Spinal cord (tissue), 10 donors: ENCODE results near the gene TMIGD1. TPM values are rescaled to one million over a fixed set of nuclear protein-coding genes. Genes with fewer than 3 reads are reported as not detected.

ENCODE experiments used
- DNase-seq, 6 donors: peaks; one replicate each; pipeline versions ENCODE4 v3.0.0 to v3.0.0-alpha.2; 2013 to 2015; ENCODE audit warnings: low spot score in 6 of 6, low read depth in 4 of 6
- H3K27ac ChIP-seq: one replicate; pipeline ENCODE4 v1.5.1; 2013; ENCODE audit warnings: low read depth, low read length, control low read depth
- H3K27me3 ChIP-seq: one replicate; pipeline ENCODE4 v1.6.1; 2013; ENCODE audit warnings: low read length; ENCODE audit not compliant: control insufficient read depth, insufficient read depth
- H3K36me3 ChIP-seq: one replicate; pipeline ENCODE4 v1.6.1; 2013; ENCODE audit warnings: low read length; ENCODE audit not compliant: control insufficient read depth, insufficient read depth
- H3K4me1 ChIP-seq: one replicate; pipeline ENCODE4 v1.6.1; 2013; ENCODE audit warnings: low read length; ENCODE audit not compliant: control insufficient read depth, insufficient read depth
- H3K4me3 ChIP-seq: one replicate; pipeline ENCODE4 v1.5.1; 2013; ENCODE audit warnings: low read depth, low read length, control low read depth
- H3K9me3 ChIP-seq: one replicate; pipeline ENCODE4 v1.6.1; 2013; ENCODE audit warnings: low read length; ENCODE audit not compliant: control insufficient read depth, insufficient read depth
- WGBS: methylation state at CpG from one replicate; pipeline ENCODE4 v1.1.5; 2013; ENCODE audit warnings: missing lambda C conversion rate; ENCODE audit not compliant: insufficient coverage; 5-methylcytosine and 5-hydroxymethylcytosine counted together
- polyA plus RNA-seq, 2 donors: library from polyadenylated mRNA; unstranded; fragments of 120-200 nt; gene quantifications; one replicate each; pipeline ENCODE4 v1.2.1, GENCODE V29; 2013; ENCODE audit not compliant: insufficient read length in 2 of 2
- total RNA-seq, 2 donors: library from RNA; depleted of rRNA in 1 of 2; stranded (reverse); fragments of 120-200 nt in 1 of 2; fragments of >200 nt in 1 of 2; gene quantifications; one replicate each; pipeline versions ENCODE4 v1.2.3 to v1.2.4, GENCODE V29; 2013 to 2014
- donor health status: healthy.

The TMIGD1 gene
- total and polyA plus RNA-seq, 4 donors, result not detected

GRCh38 chr17:30300818-30301217 lies 33.0 kb downstream of the TMIGD1 start:
- no peaks in the 10 kb centered on the region for H3K9me3 ChIP-seq
- DNase-seq, result no peak
- H3K27me3 ChIP-seq, result no peaks in the 10 kb centered on the region
- no peak overlapping the region for H3K27ac ChIP-seq
- H3K4me3 ChIP-seq, result no peak overlapping the region
- H3K36me3 ChIP-seq, result no peaks in the 10 kb centered on the region
- no peaks in the 10 kb centered on the region for H3K4me1 ChIP-seq

- Histone ChIP-seq H3K9me3 (no peaks in the 10 kb centered on the region), H3K36me3 (no peaks in the 10 kb centered on the region), H3K27me3 (no peaks in the 10 kb centered on the region), H3K27ac (no peak overlapping the region), H3K4me1 (no peaks in the 10 kb centered on the region), H3K4me3 (no peak overlapping the region)
- peak in 2 of 6 donors; percentile 31 to 60 for DNase-seq
- no CpG with 5 or more reads among the region's 1 CpG for WGBS
Observed at GRCh38 chr17:30299000-30299399, 34.9 kb downstream of the TMIGD1 start.

- WGBS, result 100% methylated on average over 3 of the region's 4 CpGs
- Histone ChIP-seq H3K36me3 (no peaks in the 10 kb centered on the region), H3K4me1 (no peaks in the 10 kb centered on the region)
Observed at GRCh38 chr17:30297715-30298114, 36.1 kb downstream of the TMIGD1 start.

GRCh38 chr17:30296499-30297080 lies 37.3 kb downstream of the TMIGD1 start:
- Histone ChIP-seq H3K27me3 (no peaks in the 10 kb centered on the region), H3K4me1 (no peaks in the 10 kb centered on the region), H3K36me3 (no peaks in the 10 kb centered on the region), H3K4me3 (no peak overlapping the region), H3K9me3 (no peaks in the 10 kb centered on the region), H3K27ac (no peak overlapping the region)
- no peak for DNase-seq
- 80% methylated on average over 4 of the region's 5 CpGs for WGBS

More at GRCh38 chr17:30297715-30298114, 36.1 kb downstream of the TMIGD1 start:
- no peak for DNase-seq
- no peaks in the 10 kb centered on the region for H3K9me3 ChIP-seq
- H3K27me3 ChIP-seq, result no peaks in the 10 kb centered on the region
- H3K27ac ChIP-seq, result no peak overlapping the region
- no peak overlapping the region for H3K4me3 ChIP-seq

GRCh38 chr17:30292286-30292858 lies 41.5 kb downstream of the TMIGD1 start:
- Histone ChIP-seq H3K36me3 (peaks cover 6% of the 10 kb centered on the region), H3K9me3 (no peaks in the 10 kb centered on the region), H3K4me3 (peak overlapping the region; percentile 75), H3K27me3 (no peaks in the 10 kb centered on the region), H3K4me1 (no peaks in the 10 kb centered on the region), H3K27ac (peak overlapping the region; percentile 72)
- DNase-seq, result peak in 2 of 6 donors; percentile 28 to 58
- 21% methylated on average over 16 of the region's 17 CpGs for WGBS

GRCh38 chr17:30291543-30292285 lies 42.1 kb downstream of the TMIGD1 start, which contains the start of gene BLMH:
Gene BLMH, minus strand, starts transcription at chr17:30291944. Its CDS starts 125 bp downstream, at chr17:30291819.
- no peaks in the 10 kb centered on the region for H3K4me1 ChIP-seq
- peak within 1 kb of the TSS; percentile 72 for H3K27ac ChIP-seq
- peak; percentile 10 to 93 (median 66) for DNase-seq
- H3K9me3 ChIP-seq, result no peaks in the 10 kb centered on the region
- peaks cover 11% of the 10 kb centered on the region for H3K36me3 ChIP-seq
- no peaks in the 10 kb centered on the region for H3K27me3 ChIP-seq
- H3K4me3 ChIP-seq, result peak within 1 kb of the TSS; percentile 75
- WGBS, result 0% methylated on average over 89 of the region's 89 CpGs

GRCh38 chr17:30290696-30291542 lies 42.9 kb downstream of the TMIGD1 start:
- no peaks in the 10 kb centered on the region for H3K27me3 ChIP-seq
- H3K27ac ChIP-seq, result no peak overlapping the region
- H3K4me1 ChIP-seq, result no peaks in the 10 kb centered on the region
- peak overlapping the region; percentile 75 for H3K4me3 ChIP-seq
- WGBS, result 5% methylated on average over 18 of the region's 22 CpGs
- peaks cover 11% of the 10 kb centered on the region for H3K36me3 ChIP-seq
- peak in 2 of 6 donors; percentile 47 to 56 for DNase-seq
- H3K9me3 ChIP-seq, result no peaks in the 10 kb centered on the region

GRCh38 chr17:30290077-30290476 lies 43.8 kb downstream of the TMIGD1 start:
- Histone ChIP-seq H3K4me3 (no peak overlapping the region), H3K27me3 (no peaks in the 10 kb centered on the region), H3K27ac (no peak overlapping the region), H3K36me3 (peaks cover 11% of the 10 kb centered on the region), H3K9me3 (no peaks in the 10 kb centered on the region), H3K4me1 (no peaks in the 10 kb centered on the region)
- no peak for DNase-seq
- WGBS, result no CpG with 5 or more reads among the region's 2 CpGs

GRCh38 chr17:30279156-30279555 lies 54.7 kb downstream of the TMIGD1 start:
- H3K27ac ChIP-seq, result no peak overlapping the region
- no peaks in the 10 kb centered on the region for H3K4me1 ChIP-seq
- no peak overlapping the region for H3K4me3 ChIP-seq
- DNase-seq, result no peak
- H3K9me3 ChIP-seq, result no peaks in the 10 kb centered on the region
- H3K27me3 ChIP-seq, result no peaks in the 10 kb centered on the region
- peaks cover 29% of the 10 kb centered on the region for H3K36me3 ChIP-seq
